GM03348 (cell line): ENCODE measurements around the gene GRM3.
A peak's percentile ranks its signal among the peaks of the same experiment; 100 is the strongest.

Source experiments
- DNase-seq: peaks from one replicate; pipeline ENCODE4 v3.0.0; 2012; ENCODE audit warnings: low spot score

The GRM3 gene

GRCh38 chr7:86904949-86905834 lies 261.5 kb downstream of the GRM3 start:
- DNase-seq: peak; percentile 40

DNA sequence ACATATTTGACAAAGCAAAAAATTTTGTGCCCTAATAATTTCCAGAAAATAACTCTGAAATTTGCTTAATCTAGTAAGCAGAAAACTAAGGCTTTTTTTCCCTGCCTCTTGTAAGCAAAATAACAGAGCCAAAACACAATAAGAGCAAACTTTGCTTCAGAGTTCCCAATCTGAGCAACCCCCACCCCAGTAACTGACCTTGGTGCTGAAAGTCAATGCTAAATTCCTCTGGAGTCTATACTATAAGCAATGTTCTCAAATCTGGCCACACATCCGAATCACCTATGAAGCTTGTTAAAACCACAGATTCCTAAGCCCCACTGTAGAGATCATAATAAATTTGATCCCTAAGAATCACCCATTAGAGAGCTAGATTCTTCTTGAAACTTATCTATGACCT lies 265.2 kb downstream of the GRM3 start:
- peak; percentile 7 for DNase-seq

GRCh38 chr7:86911659-86912058 lies 267.9 kb downstream of the GRM3 start:
- DNase-seq: no peak

- peak; percentile 68 for DNase-seq
Observed at GRCh38 chr7:86913709-86914108, 270.0 kb downstream of the GRM3 start.
